GM18873 (cell line): ENCODE data around the gene KANSL1L.

Experiments used
- ATAC-seq: cut with Tn5 transposase; IDR thresholded peaks from one replicate; pipeline ENCODE4 v1.9.1; 2021; ENCODE audit warnings: mild to moderate bottlenecking, moderate library complexity, moderate number of reproducible peaks; ENCODE audit not compliant: unreplicated experiment, low FRiP score

KANSL1L gene

GRCh38 chr2:210092791-210093190, 78.4 kb downstream of the KANSL1L start:
- ATAC-seq, result no peak

GRCh38 chr2:210086930-210087329, 84.3 kb downstream of the KANSL1L start:
- no peak for ATAC-seq

- ATAC-seq, result no peak
Measured at GRCh38 chr2:210086292-210086691, 84.9 kb downstream of the KANSL1L start.

GRCh38 chr2:210072922-210073509, 98.2 kb downstream of the KANSL1L start:
- peak; percentile 81 for ATAC-seq

GRCh38 chr2:210072493-210072892, 98.7 kb downstream of the KANSL1L start:
- ATAC-seq, result no peak

- ATAC-seq, result no peak
Measured at GRCh38 chr2:210063306-210063705, 107.9 kb downstream of the KANSL1L start.

- ATAC-seq, result no peak
Measured at GRCh38 chr2:210055825-210056224, 115.4 kb downstream of the KANSL1L start.

- no peak for ATAC-seq
Measured at GRCh38 chr2:210054696-210055095, 116.5 kb downstream of the KANSL1L start.

GRCh38 chr2:210050885-210051284, 120.3 kb downstream of the KANSL1L start:
- ATAC-seq, result no peak

GRCh38 chr2:210049831-210050230, 121.4 kb downstream of the KANSL1L start:
- no peak for ATAC-seq

GRCh38 chr2:210046851-210047500, 124.2 kb downstream of the KANSL1L start:
- ATAC-seq, result no peak

- no peak for ATAC-seq
Measured at GRCh38 chr2:210038078-210038477, 133.1 kb downstream of the KANSL1L start.

- no peak for ATAC-seq
Measured at GRCh38 chr2:210035679-210036078, 135.5 kb downstream of the KANSL1L start.

- ATAC-seq, result no peak
Measured at GRCh38 chr2:210034087-210034683, 137.0 kb downstream of the KANSL1L start.

GRCh38 chr2:210028178-210028577, 143.0 kb downstream of the KANSL1L start:
- ATAC-seq, result no peak

GRCh38 chr2:210027608-210028007, 143.6 kb downstream of the KANSL1L start:
- ATAC-seq, result no peak

- no peak for ATAC-seq
Measured at GRCh38 chr2:210022824-210023223, 148.4 kb downstream of the KANSL1L start.

GRCh38 chr2:210020138-210020537, 151.1 kb downstream of the KANSL1L start:
- no peak for ATAC-seq

GRCh38 chr2:210009896-210010295, 161.3 kb downstream of the KANSL1L start:
- ATAC-seq, result no peak

- no peak for ATAC-seq
Measured at GRCh38 chr2:210009126-210009525, 162.1 kb downstream of the KANSL1L start.

- ATAC-seq, result no peak
Measured at GRCh38 chr2:210007895-210008294, 163.3 kb downstream of the KANSL1L start.

GRCh38 chr2:210004881-210005280, 166.3 kb downstream of the KANSL1L start:
- ATAC-seq, result no peak
